Esophagus squamous epithelium (tissue), 5 donors: Measurements from ENCODE around the gene TUBB2B. TPM values are rescaled to one million over a fixed set of nuclear protein-coding genes. Genes with fewer than 3 reads are reported as not detected.
A peak's percentile ranks its signal among the peaks of the same experiment; 100 is the strongest.

Source experiments
- DNase-seq: peaks from one replicate; lab custom pipeline; 2025; lab: John Stamatoyannopoulos, UW
- H3K27ac ChIP-seq, 4 donors: fragments of 200-600 bp; sonication (generic); one replicate each; pipeline ENCODE4 v1.5.1; 2016 to 2019; ENCODE audit warnings: mild to moderate bottlenecking in 1 of 4
- H3K27me3 ChIP-seq, 4 donors: fragments of 200-600 bp; sonication (generic); 1 replicate in 3 of 4; 2 replicates in 1 of 4; pipeline versions ENCODE4 v1.5.1 to v1.6.0; 2017 to 2021; ENCODE audit warnings: antibody characterized with exemption in 1 of 4
- H3K36me3 ChIP-seq, 3 donors: fragments of 200-600 bp; sonication (generic); one replicate each; pipeline ENCODE4 v1.5.1; 2016 to 2019
- H3K4me1 ChIP-seq, 3 donors: fragments of 200-600 bp; sonication (generic); one replicate each; pipeline ENCODE4 v1.5.1; 2017 to 2019
- H3K4me3 ChIP-seq, 4 donors: fragments of 200-600 bp; sonication (generic); 1 replicate in 3 of 4; 2 replicates in 1 of 4; pipeline ENCODE4 v1.5.1; 2016 to 2019; ENCODE audit warnings: mild to moderate bottlenecking in 2 of 4, moderate library complexity in 1 of 4
- H3K9me3 ChIP-seq, 3 donors: fragments of 200-600 bp; sonication (generic); one replicate each; pipeline ENCODE4 v1.5.1; 2016 to 2019
- POLR2A ChIP-seq, 4 donors: fragments of 450-650 bp; IDR thresholded peaks; one replicate each; pipeline ENCODE4 v1.6.1; 2017; ENCODE audit warnings: antibody characterized with exemption in 4 of 4, mild to moderate bottlenecking in 4 of 4, moderate library complexity in 3 of 4
- WGBS, 2 donors: methylation state at CpG; one replicate each; pipeline ENCODE4 v1.1.5; 2018; 5-methylcytosine and 5-hydroxymethylcytosine counted together
- intact Hi-C: fragments of 100-400 bp; cut with DNase I; formaldehyde crosslinking; loops from one replicate; pipeline ENCODE4 v1.15.0; 2022
- total RNA-seq, 4 donors: library from RNA; depleted of rRNA; stranded (reverse); fragments of >200 nt; gene quantifications; one replicate each; pipeline ENCODE4 v1.1.0, GENCODE V29; 2016
- TF ChIP-seq, protein P1 (sequence below), 6 experiments: fragments of 450-650 bp in 4 of 6; fragments of 200-600 bp in 2 of 6; sonication (generic) in 2 of 6; IDR thresholded peaks; one replicate each; pipeline ENCODE4 v1.5.1; 2016 to 2019; ENCODE audit warnings: antibody characterized with exemption in 6 of 6, mild to moderate bottlenecking in 4 of 6, moderate library complexity in 4 of 6
- donor health status: DM: yes; HTN: yes; CAD: no.

Gene TUBB2B
- total RNA-seq, 4 donors from 2014 or later: 1.6 to 5.0 (median 3.2) TPM

DNA sequence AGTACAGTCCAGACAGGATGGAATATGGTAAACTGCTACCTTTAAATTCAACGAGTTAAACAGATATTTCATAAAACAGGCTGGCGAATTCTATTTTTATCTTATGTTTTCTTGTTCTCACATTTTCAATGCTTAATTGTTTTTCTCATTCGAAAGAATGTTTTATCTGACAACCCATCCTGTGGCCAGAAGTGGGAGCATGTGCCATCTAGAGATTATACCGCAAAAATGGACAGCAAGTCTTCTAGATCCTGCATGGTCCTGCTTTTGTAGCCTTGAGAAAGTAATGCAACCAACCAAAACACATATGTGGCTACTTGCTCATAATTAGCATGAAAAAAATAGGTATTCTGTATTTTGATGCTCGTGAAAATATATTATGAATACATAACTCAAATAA lies 30.7 kb downstream of the TUBB2B start:
- peaks cover 0 to 6% (median 0%) of the 10 kb centered on the region in 3 donors for H3K4me1 ChIP-seq
- H3K9me3 ChIP-seq: no peaks in the 10 kb centered on the region
- no peak overlapping the region for H3K4me3 ChIP-seq
- DNase-seq: no peak
- no peaks in the 10 kb centered on the region for H3K27me3 ChIP-seq
- 84 to 85% methylated on average over 5 of the region's 5 CpGs for WGBS, 2 donors
- no peaks in the 10 kb centered on the region for H3K36me3 ChIP-seq
- no peak for TF ChIP-seq POLR2A (IDR thresholded peaks at IDR 0.05)
- TF ChIP-seq, protein P1, sequence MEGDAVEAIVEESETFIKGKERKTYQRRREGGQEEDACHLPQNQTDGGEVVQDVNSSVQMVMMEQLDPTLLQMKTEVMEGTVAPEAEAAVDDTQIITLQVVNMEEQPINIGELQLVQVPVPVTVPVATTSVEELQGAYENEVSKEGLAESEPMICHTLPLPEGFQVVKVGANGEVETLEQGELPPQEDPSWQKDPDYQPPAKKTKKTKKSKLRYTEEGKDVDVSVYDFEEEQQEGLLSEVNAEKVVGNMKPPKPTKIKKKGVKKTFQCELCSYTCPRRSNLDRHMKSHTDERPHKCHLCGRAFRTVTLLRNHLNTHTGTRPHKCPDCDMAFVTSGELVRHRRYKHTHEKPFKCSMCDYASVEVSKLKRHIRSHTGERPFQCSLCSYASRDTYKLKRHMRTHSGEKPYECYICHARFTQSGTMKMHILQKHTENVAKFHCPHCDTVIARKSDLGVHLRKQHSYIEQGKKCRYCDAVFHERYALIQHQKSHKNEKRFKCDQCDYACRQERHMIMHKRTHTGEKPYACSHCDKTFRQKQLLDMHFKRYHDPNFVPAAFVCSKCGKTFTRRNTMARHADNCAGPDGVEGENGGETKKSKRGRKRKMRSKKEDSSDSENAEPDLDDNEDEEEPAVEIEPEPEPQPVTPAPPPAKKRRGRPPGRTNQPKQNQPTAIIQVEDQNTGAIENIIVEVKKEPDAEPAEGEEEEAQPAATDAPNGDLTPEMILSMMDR (IDR thresholded peaks at IDR 0.05): no peak
- H3K27ac ChIP-seq: peak overlapping the region in 2 of 4 donors; percentile 33 to 49
- intact Hi-C loops: no loop called here

DNA sequence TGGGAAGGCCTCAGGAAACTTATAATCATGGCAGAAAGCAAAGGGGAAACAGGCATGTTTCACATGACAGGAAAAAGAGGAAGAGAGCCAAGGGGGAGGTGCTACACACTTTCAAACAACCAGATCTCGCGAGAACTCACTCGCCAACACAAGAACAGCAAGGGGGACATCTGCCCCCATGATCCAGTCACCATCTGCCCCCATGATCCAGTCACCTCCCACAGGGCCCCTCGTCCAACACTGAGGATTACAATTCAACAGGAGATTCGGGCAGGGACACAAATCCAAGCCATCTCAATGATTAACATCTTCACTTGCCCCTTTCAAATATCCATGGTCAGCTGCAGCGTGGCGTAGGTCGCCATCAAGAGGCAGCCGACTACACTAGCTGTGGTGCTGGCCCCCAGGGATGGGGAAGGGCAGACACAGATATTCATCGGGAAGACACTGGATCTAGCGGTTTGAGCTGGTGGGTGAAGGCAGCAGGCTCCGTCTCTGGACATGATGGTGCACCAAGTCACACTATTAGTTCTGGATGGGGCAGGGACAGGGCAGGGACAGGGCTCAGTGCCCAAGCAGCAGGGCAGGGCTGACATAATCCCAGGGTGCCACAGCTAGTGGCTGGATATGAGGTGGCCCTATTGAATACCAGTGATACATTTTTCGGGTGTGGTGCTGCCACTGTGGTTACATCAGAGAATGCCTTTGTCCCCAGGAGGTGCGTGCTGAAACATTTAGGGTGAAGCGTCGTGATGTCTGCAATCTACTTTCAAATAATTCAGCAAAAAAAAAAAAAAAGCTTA lies 31.6 kb downstream of the TUBB2B start:
- WGBS, 2 donors: 68 to 73% methylated on average over 13 to 14 of the region's 16 CpGs
- H3K27me3 ChIP-seq: no peaks in the 10 kb centered on the region
- peak overlapping the region in 2 of 4 donors; percentile 33 to 49 for H3K27ac ChIP-seq
- no peaks in the 10 kb centered on the region for H3K36me3 ChIP-seq
- TF ChIP-seq POLR2A (IDR thresholded peaks at IDR 0.05): no peak
- TF ChIP-seq, protein P1 (IDR thresholded peaks at IDR 0.05): no peak
- no peak for DNase-seq
- peaks cover 0 to 6% (median 0%) of the 10 kb centered on the region in 3 donors for H3K4me1 ChIP-seq
- intact Hi-C loops: no loop called here
- H3K9me3 ChIP-seq: no peaks in the 10 kb centered on the region
- H3K4me3 ChIP-seq: no peak overlapping the region

DNA sequence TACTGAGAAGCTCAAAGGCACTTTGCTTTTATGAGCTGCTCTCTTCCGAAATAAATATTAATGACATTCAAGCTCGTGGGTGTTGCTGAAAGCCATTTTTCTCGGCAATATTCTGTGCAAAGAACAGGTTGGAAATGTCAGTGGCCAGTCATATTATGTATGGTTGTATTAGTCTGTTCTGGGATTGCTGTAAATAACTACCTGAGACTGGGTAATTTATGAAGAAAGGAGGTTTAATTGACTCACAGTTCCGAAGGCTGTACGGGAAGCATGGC lies 32.1 kb downstream of the TUBB2B start:
- no peak for TF ChIP-seq POLR2A (IDR thresholded peaks at IDR 0.05)
- TF ChIP-seq, protein P1 (IDR thresholded peaks at IDR 0.05): no peak
- Histone ChIP-seq H3K4me3 (no peak overlapping the region), H3K36me3 (no peaks in the 10 kb centered on the region), H3K27me3 (no peaks in the 10 kb centered on the region), H3K4me1 (peaks cover 0 to 6% (median 0%) of the 10 kb centered on the region in 3 donors), H3K9me3 (no peaks in the 10 kb centered on the region), H3K27ac (no peak overlapping the region)
- no peak for DNase-seq
- 71 to 72% methylated on average over 5 of the region's 5 CpGs for WGBS, 2 donors
- intact Hi-C loops: no loop called here

DNA sequence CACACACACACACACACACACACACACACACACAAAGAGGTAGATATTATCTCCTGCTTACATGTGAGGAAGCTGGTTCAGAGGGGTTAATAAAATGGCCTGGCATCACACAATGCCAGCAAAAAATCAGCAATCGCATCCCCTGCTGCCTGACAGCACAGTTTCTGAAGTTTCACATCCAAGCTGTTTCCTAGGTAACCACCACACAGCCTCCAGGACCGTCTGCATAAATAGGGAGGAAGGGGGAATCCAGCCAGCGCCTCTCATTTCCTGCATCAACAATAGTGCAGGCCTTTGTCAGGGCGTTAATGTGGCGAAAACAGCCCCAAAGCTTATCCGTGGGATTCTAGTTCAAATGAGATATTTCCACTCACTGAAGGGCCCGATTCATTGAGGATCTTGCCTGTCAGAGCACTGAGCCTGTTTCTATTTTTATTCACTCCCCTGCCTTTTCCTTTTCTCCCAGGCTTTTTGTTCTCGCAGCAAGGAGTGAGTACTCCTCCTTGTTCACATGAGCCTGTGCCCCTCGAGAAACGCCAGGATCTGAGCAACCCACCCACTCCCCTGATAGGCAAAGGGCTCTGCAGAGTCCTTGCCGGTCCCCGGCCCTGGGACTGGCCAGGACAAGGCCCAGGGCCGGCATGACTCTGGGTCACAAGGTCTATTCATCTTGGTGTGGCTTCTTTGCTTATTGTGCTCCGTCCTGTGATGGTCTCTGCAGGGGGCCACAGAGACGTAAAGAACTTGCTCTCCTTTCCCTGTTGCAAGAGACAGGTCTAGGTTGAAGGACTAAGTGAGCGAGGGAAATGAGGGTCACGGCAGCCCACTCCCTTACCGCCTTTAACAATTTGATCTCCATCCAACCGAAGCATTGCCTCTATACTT lies 32.7 kb downstream of the TUBB2B start:
- 55 to 58% methylated on average over 17 to 19 of the region's 19 CpGs for WGBS, 2 donors
- Histone ChIP-seq H3K36me3 (no peaks in the 10 kb centered on the region), H3K27me3 (no peaks in the 10 kb centered on the region), H3K4me1 (peaks cover 0 to 6% (median 0%) of the 10 kb centered on the region in 3 donors), H3K27ac (peak overlapping the region in 1 of 4 donors; percentile 29), H3K4me3 (no peak overlapping the region), H3K9me3 (no peaks in the 10 kb centered on the region)
- intact Hi-C loops: no loop called here
- DNase-seq: no peak
- TF ChIP-seq POLR2A (IDR thresholded peaks at IDR 0.05): no peak
- TF ChIP-seq, protein P1 (IDR thresholded peaks at IDR 0.05): no peak
